Measurements from ENCODE around the gene NCOA6.

DNA sequence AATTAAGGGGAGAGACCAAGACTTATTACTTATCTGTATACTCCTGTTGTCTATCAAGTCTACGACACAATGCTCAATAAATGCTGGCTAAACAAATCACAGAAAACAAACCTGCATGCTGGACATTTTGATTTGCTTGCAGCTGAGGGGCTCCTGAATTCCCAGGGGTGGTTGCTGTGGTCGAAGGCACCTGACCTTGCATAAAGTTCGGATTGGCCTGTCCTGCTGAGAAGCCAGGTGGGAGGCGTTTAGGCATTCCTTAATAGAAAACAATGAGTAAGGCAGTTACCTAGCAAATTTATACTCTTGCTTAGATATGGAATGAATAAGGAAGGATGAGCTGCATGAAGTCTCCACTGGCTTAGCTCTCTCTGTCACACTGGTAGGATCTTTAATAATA, 70.8 kb downstream of the NCOA6 start:
- TF ChIP-seq, protein P1, sequence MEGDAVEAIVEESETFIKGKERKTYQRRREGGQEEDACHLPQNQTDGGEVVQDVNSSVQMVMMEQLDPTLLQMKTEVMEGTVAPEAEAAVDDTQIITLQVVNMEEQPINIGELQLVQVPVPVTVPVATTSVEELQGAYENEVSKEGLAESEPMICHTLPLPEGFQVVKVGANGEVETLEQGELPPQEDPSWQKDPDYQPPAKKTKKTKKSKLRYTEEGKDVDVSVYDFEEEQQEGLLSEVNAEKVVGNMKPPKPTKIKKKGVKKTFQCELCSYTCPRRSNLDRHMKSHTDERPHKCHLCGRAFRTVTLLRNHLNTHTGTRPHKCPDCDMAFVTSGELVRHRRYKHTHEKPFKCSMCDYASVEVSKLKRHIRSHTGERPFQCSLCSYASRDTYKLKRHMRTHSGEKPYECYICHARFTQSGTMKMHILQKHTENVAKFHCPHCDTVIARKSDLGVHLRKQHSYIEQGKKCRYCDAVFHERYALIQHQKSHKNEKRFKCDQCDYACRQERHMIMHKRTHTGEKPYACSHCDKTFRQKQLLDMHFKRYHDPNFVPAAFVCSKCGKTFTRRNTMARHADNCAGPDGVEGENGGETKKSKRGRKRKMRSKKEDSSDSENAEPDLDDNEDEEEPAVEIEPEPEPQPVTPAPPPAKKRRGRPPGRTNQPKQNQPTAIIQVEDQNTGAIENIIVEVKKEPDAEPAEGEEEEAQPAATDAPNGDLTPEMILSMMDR (IDR thresholded peaks at IDR 0.05; ENCODE audit: low read length) = no peak
- no peak for TF ChIP-seq EZH2 (IDR thresholded peaks at IDR 0.05; ENCODE audit: borderline replicate concordance, low read length)
